Dermis microvascular lymphatic vessel endothelial cell (primary cell): ENCODE results near the gene ATP4A. TPM values are rescaled to one million over a fixed set of nuclear protein-coding genes. Genes with fewer than 3 reads are reported as not detected.

ENCODE experiments used
- DNase-seq, 2 donors: peaks; one replicate each; pipeline versions ENCODE4 v3.0.0 to v3.0.0-alpha.2; 2010; ENCODE audit warnings: low read depth in 2 of 2
- total RNA-seq: library from RNA; depleted of rRNA; stranded (reverse); fragments of >200 nt; gene quantifications from 2 replicates; pipeline ENCODE4 v1.2.1, GENCODE V29; 2014

The ATP4A gene
- total RNA-seq, 1 donor from 2014 or later = not detected

DNA sequence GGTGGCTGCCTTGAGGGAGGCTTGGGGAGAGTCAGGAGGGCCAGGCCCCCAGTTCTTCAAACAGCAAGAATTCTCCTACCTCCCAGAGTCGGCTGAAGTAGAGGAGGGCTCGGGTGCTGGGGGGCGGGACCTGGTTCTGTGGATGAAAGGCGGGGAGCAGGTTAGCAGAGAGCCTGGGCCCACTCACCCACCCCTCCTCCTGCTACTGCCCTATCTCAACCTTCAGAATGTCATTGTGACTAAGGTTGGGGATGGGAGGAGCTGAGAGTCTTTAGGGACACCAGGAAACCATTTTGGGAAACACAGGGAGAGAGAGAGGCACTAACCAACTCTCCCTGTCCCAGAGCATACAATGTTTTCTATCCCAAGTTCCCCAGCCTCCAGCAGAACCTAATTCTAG lies 60.7 kb downstream of the ATP4A start:
- DNase-seq = no peak

DNA sequence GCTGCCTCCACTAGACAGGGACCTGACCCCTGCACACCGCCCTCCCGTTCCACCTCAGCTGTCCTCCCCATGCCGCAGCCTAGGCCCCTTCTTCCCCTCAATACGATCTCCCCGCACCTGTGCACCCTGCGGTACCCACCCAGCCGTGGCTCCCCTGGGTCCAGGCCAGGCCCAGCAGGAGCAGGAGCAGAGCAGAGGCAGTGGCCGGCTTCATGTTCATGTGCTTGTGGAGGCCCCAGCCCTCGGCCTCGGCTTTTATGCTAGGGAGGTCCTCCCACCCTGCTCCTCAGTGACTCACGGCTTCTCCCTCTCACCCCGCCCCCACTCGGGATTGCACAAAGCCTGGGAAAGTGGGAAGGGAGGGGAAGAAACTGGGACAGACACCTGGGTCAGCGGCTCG lies 61.8 kb downstream of the ATP4A start:
- DNase-seq = no peak

DNA sequence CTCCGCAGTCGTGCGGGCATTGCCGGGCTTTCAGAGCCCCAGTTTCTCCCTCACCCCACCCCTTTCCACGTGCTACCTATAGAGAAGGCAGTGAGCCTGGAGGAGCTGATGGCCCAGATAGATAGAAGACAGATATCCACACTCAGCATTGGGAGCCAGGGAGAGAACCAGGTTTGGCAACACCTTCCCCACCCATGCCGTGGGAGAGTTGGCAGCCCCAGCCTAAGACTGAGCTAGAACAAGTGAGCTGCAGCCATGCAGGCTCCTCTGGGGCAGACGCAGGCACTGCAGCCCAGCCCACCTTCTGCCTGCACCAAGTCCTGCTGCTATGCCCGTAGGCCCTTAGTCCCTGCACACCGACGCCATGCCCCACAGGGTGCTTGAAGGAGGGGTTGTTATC lies 62.8 kb downstream of the ATP4A start:
- no peak for DNase-seq

Other genes with a start within 250 kb of the ATP4A start
- 0.13 and 0.38 TPM in 2 replicates for gene CD22, start 234.5 kb downstream of the ATP4A start, total RNA-seq
- not detected in 2 replicates for gene FFAR1, start 215.8 kb downstream of the ATP4A start, total RNA-seq
- gene FFAR3, start 205.2 kb downstream of the ATP4A start, total RNA-seq = not detected in 2 replicates
- gene GPR42, start 192.6 kb downstream of the ATP4A start, total RNA-seq = not detected in 2 replicates
- gene FFAR2, start 115.4 kb downstream of the ATP4A start, total RNA-seq = not detected in 2 replicates
- gene KRTDAP, start 73.2 kb downstream of the ATP4A start, total RNA-seq = not detected in 2 replicates
- not detected in 2 replicates for gene DMKN, start 50.0 kb downstream of the ATP4A start, total RNA-seq
- not detected in 2 replicates for gene SBSN, start 35.3 kb downstream of the ATP4A start, total RNA-seq
- not detected in 2 replicates for gene GAPDHS, start 30.2 kb downstream of the ATP4A start, total RNA-seq
- 52.1 and 70.3 TPM in 2 replicates for gene TMEM147, start 18.0 kb downstream of the ATP4A start, total RNA-seq
- not detected in 2 replicates for gene PMIS2, start 22.5 kb upstream of the ATP4A start, total RNA-seq
- 4.9 and 5.6 TPM in 2 replicates for gene HAUS5, start 49.1 kb upstream of the ATP4A start, total RNA-seq
- gene RBM42, start 65.4 kb upstream of the ATP4A start, total RNA-seq = 27.9 and 35.4 TPM in 2 replicates
- gene ETV2, start 78.1 kb upstream of the ATP4A start, total RNA-seq = under 0.01 and 0.26 TPM in 2 replicates
- 243 and 347 TPM in 2 replicates for gene COX6B1, start 84.7 kb upstream of the ATP4A start, total RNA-seq
- gene UPK1A, start 102.9 kb upstream of the ATP4A start, total RNA-seq = not detected in 2 replicates
- gene ZBTB32, start 140.9 kb upstream of the ATP4A start, total RNA-seq = not detected in 2 replicates
- gene KMT2B, start 154.3 kb upstream of the ATP4A start, total RNA-seq = 2.3 and 7.1 TPM in 2 replicates
- gene IGFLR1, start 178.8 kb upstream of the ATP4A start, total RNA-seq = 1.1 and 1.8 TPM in 2 replicates
- gene U2AF1L4, start 181.8 kb upstream of the ATP4A start, total RNA-seq = 2.4 and 4.3 TPM in 2 replicates
- 16.3 and 19.2 TPM in 2 replicates for gene PSENEN, start 182.0 kb upstream of the ATP4A start, total RNA-seq
- gene LIN37, start 184.9 kb upstream of the ATP4A start, total RNA-seq = 3.0 and 3.8 TPM in 2 replicates
- 0.13 and 0.25 TPM in 2 replicates for gene HSPB6, start 193.4 kb upstream of the ATP4A start, total RNA-seq
- 1.3 and 1.4 TPM in 2 replicates for gene PROSER3, start 194.5 kb upstream of the ATP4A start, total RNA-seq
- 1.0 and 2.3 TPM in 2 replicates for gene ARHGAP33, start 211.9 kb upstream of the ATP4A start, total RNA-seq
- gene PRODH2, start 249.2 kb upstream of the ATP4A start, total RNA-seq = not detected in 2 replicates